HepG2 (cell line): ENCODE results near the gene DGCR2. TPM values are rescaled to one million over a fixed set of nuclear protein-coding genes. Genes with fewer than 3 reads are reported as not detected.

ENCODE experiments used
- ERF ChIP-seq: IDR thresholded peaks from 2 replicates; pipeline ENCODE4 v1.6.1; 2018; ENCODE audit warnings: missing biosample characterization, missing genetic modification reagents
- GATAD1 ChIP-seq: IDR thresholded peaks from 2 replicates; pipeline ENCODE4 v1.6.1; 2016; ENCODE audit warnings: missing genetic modification reagents, missing compliant biosample characterization
- GTF3A ChIP-seq: sonication (generic); formaldehyde crosslinking; conservative IDR thresholded peaks from 2 replicates; pipeline ENCODE4 v1.4.0; 2020; ENCODE audit warnings: mild to moderate bottlenecking, missing genetic modification reagents
- HNF1A ChIP-seq, 2 experiments: sonication (generic) in 1 of 2; formaldehyde crosslinking in 1 of 2; IDR thresholded peaks; 2 replicates each; pipeline versions ENCODE4 v1.4.0 to v1.6.1; 2016 to 2020; ENCODE audit warnings: borderline replicate concordance in 1 of 2, low read depth in 1 of 2, mild to moderate bottlenecking in 1 of 2, missing genetic modification reagents in 1 of 2
- HOXA5 ChIP-seq: sonication (generic); formaldehyde crosslinking; IDR thresholded peaks from 2 replicates; pipeline ENCODE4 v1.4.0; 2020; ENCODE audit warnings: missing genetic modification reagents
- HOXD1 ChIP-seq: sonication (generic); formaldehyde crosslinking; IDR thresholded peaks from 2 replicates; pipeline ENCODE4 v1.5.0; 2020; ENCODE audit warnings: missing genetic modification reagents
- KMT2A ChIP-seq: sonication (generic); formaldehyde crosslinking; IDR thresholded peaks from 2 replicates; pipeline ENCODE4 v1.4.0; 2020; ENCODE audit warnings: missing genetic modification reagents
- MTA3 ChIP-seq: sonication (generic); formaldehyde crosslinking; IDR thresholded peaks from 2 replicates; pipeline ENCODE4 v1.4.0; 2020; ENCODE audit warnings: missing genetic modification reagents
- MXI1 ChIP-seq: IDR thresholded peaks from 3 replicates; pipeline ENCODE4 v1.6.1; 2012; ENCODE audit warnings: low read depth, low read length, inconsistent platforms, borderline replicate concordance
- NR2F6 ChIP-seq, 2 experiments: IDR thresholded peaks; 2 replicates each; pipeline ENCODE4 v1.6.1; 2016; ENCODE audit warnings: antibody characterized with exemption in 1 of 2, mild to moderate bottlenecking in 1 of 2
- PPARG ChIP-seq: conservative IDR thresholded peaks from 2 replicates; pipeline ENCODE4 v1.6.1; 2016; ENCODE audit warnings: missing biosample characterization, missing genetic modification reagents
- RELA ChIP-seq: sonication (generic); formaldehyde crosslinking; IDR thresholded peaks from 2 replicates; pipeline ENCODE4 v1.4.0; 2020; ENCODE audit warnings: missing genetic modification reagents
- SALL1 ChIP-seq: sonication (generic); formaldehyde crosslinking; IDR thresholded peaks from 2 replicates; pipeline ENCODE4 v1.8.0; 2022; ENCODE audit warnings: mild to moderate bottlenecking, missing genetic modification reagents
- SRY ChIP-seq: sonication (generic); formaldehyde crosslinking; IDR thresholded peaks from 2 replicates; pipeline ENCODE4 v1.8.0; 2022; ENCODE audit warnings: mild to moderate bottlenecking, missing genetic modification reagents
- SYNCRIP ChIP-seq: fragments of 200-400 bp; formaldehyde crosslinking; IDR thresholded peaks from 2 replicates; pipeline ENCODE4 v1.6.1; 2018; ENCODE audit warnings: mild to moderate bottlenecking, low read depth, low read length; ENCODE audit not compliant: insufficient read depth
- TBX2 ChIP-seq: sonication (generic); formaldehyde crosslinking; IDR thresholded peaks from 2 replicates; pipeline ENCODE4 v1.5.0; 2020; ENCODE audit warnings: missing genetic modification reagents, mild to moderate bottlenecking, borderline replicate concordance
- TEAD3 ChIP-seq: optimal IDR thresholded peaks from 2 replicates; pipeline ENCODE3; 2016; ENCODE audit warnings: borderline replicate concordance
- TMF1 ChIP-seq: sonication (generic); formaldehyde crosslinking; IDR thresholded peaks from 2 replicates; pipeline ENCODE4 v1.8.1; 2022; ENCODE audit warnings: low read depth, missing genetic modification reagents
- ZFP36L1 ChIP-seq: sonication (generic); formaldehyde crosslinking; IDR thresholded peaks from 2 replicates; pipeline ENCODE4 v1.8.0; 2022; ENCODE audit warnings: mild to moderate bottlenecking, missing genetic modification reagents, moderate library complexity
- ZFX ChIP-seq: sonication (generic); formaldehyde crosslinking; IDR thresholded peaks from 2 replicates; pipeline ENCODE4 v1.4.0; 2020; ENCODE audit warnings: mild to moderate bottlenecking, low read depth, missing genetic modification reagents, moderate library complexity
- ZNF20 ChIP-seq: sonication (generic); formaldehyde crosslinking; IDR thresholded peaks from 2 replicates; pipeline ENCODE4 v1.4.0; 2020; ENCODE audit warnings: mild to moderate bottlenecking, moderate library complexity, missing genetic modification reagents
- ZNF275 ChIP-seq: sonication (generic); formaldehyde crosslinking; IDR thresholded peaks from 2 replicates; pipeline ENCODE4 v1.8.0; 2022; ENCODE audit warnings: missing genetic modification reagents, mild to moderate bottlenecking, inconsistent platforms, borderline replicate concordance
- ZNF282 ChIP-seq: fragments of 450-650 bp; IDR thresholded peaks from 2 replicates; pipeline ENCODE4 v1.6.1; 2018; ENCODE audit not compliant: partially characterized antibody
- ZNF432 ChIP-seq: sonication (generic); formaldehyde crosslinking; IDR thresholded peaks from 2 replicates; pipeline ENCODE4 v1.5.0; 2020; ENCODE audit warnings: missing genetic modification reagents, mild to moderate bottlenecking, borderline replicate concordance
- ZNF468 ChIP-seq: sonication (generic); formaldehyde crosslinking; IDR thresholded peaks from 2 replicates; pipeline ENCODE4 v1.8.0; 2022; ENCODE audit warnings: mild to moderate bottlenecking, moderate library complexity, missing genetic modification reagents
- ZNF776 ChIP-seq: sonication (generic); formaldehyde crosslinking; IDR thresholded peaks from 2 replicates; pipeline ENCODE4 v1.4.0; 2020; ENCODE audit warnings: mild to moderate bottlenecking, missing genetic modification reagents
- ZNF780A ChIP-seq: sonication (generic); formaldehyde crosslinking; IDR thresholded peaks from 2 replicates; pipeline ENCODE4 v1.8.0; 2022; ENCODE audit warnings: mild to moderate bottlenecking, missing genetic modification reagents, moderate library complexity
- polyA plus RNA-seq, 8 experiments: library from polyadenylated mRNA; depleted of rRNA in 3 of 8; stranded (reverse) in 7 of 8; unstranded in 1 of 8; fragments of >200 nt; fragmentation: Illumina TruSeq in 4 of 8; extraction: Trizol in 4 of 8; gene quantifications; 2 replicates each; pipeline versions ENCODE4 v1.2.1 to v1.2.3, GENCODE V29; 2011 to 2016; ENCODE audit warnings: low read depth in 4 of 8, missing spikeins in 1 of 8, mixed read lengths in 1 of 8; ENCODE audit not compliant: insufficient read depth in 1 of 8
- total RNA-seq, 5 experiments: library from RNA; depleted of rRNA; stranded (reverse); fragments of >200 nt; fragmentation: Illumina TruSeq; extraction: Trizol; gene quantifications; 2 replicates each; pipeline ENCODE4 v1.2.3, GENCODE V29; 2016; ENCODE audit warnings: low read depth in 1 of 5

DGCR2 gene
- total and polyA plus RNA-seq, 2 of the 13 experiments (the other 11 are each of a cell fraction or from before 2014, with no cell fraction given): 23.1 to 35.3 TPM

DNA sequence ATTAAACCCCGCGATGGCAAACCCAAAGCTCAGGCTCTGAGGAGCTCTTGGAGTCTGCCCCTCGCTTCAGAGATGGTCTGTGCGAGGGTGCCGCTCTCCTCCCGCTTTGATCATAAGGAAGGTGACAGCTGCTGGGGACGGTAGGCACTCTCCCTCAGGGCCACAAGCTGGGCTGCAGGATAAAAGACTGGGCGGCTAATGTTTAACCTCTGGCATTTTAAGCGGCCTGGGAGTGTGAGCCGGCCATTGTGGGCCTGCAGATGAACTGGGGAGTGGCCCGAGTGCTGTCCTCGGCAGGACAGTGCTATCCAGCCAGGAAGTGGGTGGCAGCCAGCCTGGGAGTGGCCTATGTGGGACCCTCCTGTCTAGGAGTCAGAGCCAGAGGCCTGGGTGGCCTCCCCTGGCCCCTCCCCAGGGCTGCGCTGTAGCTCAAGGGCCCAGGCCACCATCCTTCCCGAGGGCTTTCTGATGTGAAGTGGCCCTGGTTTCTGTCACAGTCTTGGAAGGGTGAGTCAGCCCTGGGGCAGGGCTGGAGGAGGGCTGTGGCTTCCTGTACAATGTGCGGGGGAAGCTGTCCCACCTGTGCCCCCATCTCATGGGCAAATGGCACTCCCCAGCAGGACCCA is 127.4 kb downstream of the DGCR2 start (continued):
- TF ChIP-seq MXI1: no peak
- peak; percentile 77 for TF ChIP-seq ZFX (CRISPR knock-in tag)
- no peak for TF ChIP-seq GATAD1 (CRISPR knock-in tag)
- TF ChIP-seq HOXA5 (CRISPR knock-in tag): no peak
- no peak for TF ChIP-seq MTA3 (CRISPR knock-in tag)
- TF ChIP-seq SALL1 (CRISPR knock-in tag): no peak; the same call in 1 of the 2 replicates
- TF ChIP-seq ZNF432 (CRISPR knock-in tag): no peak
- TF ChIP-seq KMT2A (CRISPR knock-in tag): no peak
- TF ChIP-seq ZFP36L1 (CRISPR knock-in tag): no peak
- no peak for TF ChIP-seq ZNF780A
- TF ChIP-seq PPARG: 0 out of 2 replicates have a peak, but pooled peaks have one; percentile 14
- no peak for TF ChIP-seq SRY (CRISPR knock-in tag)
- TF ChIP-seq ERF (CRISPR knock-in tag): no peak
- no peak for TF ChIP-seq ZNF282
- TF ChIP-seq NR2F6 (IDR thresholded peaks at IDR 0.05): no peak
- TF ChIP-seq NR2F6 (CRISPR knock-in tag; IDR thresholded peaks at IDR 0.05): 0 out of 2 replicates have a peak, but pooled peaks have one; percentile 20
- no peak for TF ChIP-seq ZNF20 (CRISPR knock-in tag)
- no peak for TF ChIP-seq ZNF468 (CRISPR knock-in tag)
- TF ChIP-seq SYNCRIP: no peak
- peak; percentile 63 for TF ChIP-seq TEAD3 (CRISPR knock-in tag)
- TF ChIP-seq RELA: no peak
- no peak for TF ChIP-seq TMF1 (CRISPR knock-in tag)
- TF ChIP-seq ZNF275 (CRISPR knock-in tag): no peak
- no peak for TF ChIP-seq ZNF776 (CRISPR knock-in tag)
- peak; percentile 87 for TF ChIP-seq TBX2 (CRISPR knock-in tag)
- TF ChIP-seq HNF1A (IDR thresholded peaks at IDR 0.05; ENCODE audit: low read depth): peak; percentile 74
- TF ChIP-seq HNF1A (CRISPR knock-in tag; IDR thresholded peaks at IDR 0.05; ENCODE audit: borderline replicate concordance): peak; percentile 94
- TF ChIP-seq HOXD1: no peak
- no peak for TF ChIP-seq GTF3A (CRISPR knock-in tag)
